Measurements from ENCODE around the gene GNB1L. TPM values are rescaled to one million over a fixed set of nuclear protein-coding genes. Genes with fewer than 3 reads are reported as not detected.

Gene GNB1L
- total and polyA plus RNA-seq, 9 of the 15 experiments (the other 6 are each of a cell fraction or from before 2014, with no cell fraction given) = 0.56 to 50.5 (median 10.2) TPM

DNA sequence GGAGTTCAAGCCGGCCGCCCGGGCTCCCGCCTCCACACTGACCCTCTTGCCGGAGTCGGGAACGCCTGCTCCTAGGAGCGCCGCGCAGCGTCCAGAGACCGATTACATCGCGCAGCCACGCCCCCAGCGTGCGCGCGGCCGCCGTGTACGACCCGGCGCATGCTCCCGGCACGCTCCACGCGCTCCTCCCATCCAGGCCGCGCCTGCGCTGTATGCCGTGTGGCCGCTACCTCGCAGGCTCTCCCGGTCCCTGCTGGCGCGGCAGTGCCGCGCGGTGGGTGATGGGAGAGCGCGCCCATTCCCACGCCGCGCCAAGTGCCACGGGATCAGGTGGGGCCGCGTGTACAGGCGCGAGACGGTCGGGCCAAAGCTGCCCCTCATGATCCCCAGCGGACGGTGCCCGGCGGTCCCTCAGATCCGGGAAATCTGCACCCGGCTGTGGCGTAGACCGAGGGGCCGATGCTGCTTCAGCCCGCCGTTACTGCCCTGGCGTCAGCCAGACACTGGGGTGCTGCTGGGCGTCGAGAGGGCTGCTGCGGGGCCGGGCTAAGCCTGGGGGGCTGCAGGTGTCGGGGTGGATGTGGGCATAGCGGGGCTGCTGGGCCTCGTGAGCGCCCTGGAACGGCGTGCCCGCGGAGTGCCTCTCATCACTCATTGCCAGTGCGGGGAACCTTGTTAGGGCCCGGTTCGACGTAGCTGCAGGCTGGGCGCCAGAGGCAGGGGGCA lies at the start of gene GNB1L, which contains the start of gene RTL10 (continued):
- TF ChIP-seq, protein P1, sequence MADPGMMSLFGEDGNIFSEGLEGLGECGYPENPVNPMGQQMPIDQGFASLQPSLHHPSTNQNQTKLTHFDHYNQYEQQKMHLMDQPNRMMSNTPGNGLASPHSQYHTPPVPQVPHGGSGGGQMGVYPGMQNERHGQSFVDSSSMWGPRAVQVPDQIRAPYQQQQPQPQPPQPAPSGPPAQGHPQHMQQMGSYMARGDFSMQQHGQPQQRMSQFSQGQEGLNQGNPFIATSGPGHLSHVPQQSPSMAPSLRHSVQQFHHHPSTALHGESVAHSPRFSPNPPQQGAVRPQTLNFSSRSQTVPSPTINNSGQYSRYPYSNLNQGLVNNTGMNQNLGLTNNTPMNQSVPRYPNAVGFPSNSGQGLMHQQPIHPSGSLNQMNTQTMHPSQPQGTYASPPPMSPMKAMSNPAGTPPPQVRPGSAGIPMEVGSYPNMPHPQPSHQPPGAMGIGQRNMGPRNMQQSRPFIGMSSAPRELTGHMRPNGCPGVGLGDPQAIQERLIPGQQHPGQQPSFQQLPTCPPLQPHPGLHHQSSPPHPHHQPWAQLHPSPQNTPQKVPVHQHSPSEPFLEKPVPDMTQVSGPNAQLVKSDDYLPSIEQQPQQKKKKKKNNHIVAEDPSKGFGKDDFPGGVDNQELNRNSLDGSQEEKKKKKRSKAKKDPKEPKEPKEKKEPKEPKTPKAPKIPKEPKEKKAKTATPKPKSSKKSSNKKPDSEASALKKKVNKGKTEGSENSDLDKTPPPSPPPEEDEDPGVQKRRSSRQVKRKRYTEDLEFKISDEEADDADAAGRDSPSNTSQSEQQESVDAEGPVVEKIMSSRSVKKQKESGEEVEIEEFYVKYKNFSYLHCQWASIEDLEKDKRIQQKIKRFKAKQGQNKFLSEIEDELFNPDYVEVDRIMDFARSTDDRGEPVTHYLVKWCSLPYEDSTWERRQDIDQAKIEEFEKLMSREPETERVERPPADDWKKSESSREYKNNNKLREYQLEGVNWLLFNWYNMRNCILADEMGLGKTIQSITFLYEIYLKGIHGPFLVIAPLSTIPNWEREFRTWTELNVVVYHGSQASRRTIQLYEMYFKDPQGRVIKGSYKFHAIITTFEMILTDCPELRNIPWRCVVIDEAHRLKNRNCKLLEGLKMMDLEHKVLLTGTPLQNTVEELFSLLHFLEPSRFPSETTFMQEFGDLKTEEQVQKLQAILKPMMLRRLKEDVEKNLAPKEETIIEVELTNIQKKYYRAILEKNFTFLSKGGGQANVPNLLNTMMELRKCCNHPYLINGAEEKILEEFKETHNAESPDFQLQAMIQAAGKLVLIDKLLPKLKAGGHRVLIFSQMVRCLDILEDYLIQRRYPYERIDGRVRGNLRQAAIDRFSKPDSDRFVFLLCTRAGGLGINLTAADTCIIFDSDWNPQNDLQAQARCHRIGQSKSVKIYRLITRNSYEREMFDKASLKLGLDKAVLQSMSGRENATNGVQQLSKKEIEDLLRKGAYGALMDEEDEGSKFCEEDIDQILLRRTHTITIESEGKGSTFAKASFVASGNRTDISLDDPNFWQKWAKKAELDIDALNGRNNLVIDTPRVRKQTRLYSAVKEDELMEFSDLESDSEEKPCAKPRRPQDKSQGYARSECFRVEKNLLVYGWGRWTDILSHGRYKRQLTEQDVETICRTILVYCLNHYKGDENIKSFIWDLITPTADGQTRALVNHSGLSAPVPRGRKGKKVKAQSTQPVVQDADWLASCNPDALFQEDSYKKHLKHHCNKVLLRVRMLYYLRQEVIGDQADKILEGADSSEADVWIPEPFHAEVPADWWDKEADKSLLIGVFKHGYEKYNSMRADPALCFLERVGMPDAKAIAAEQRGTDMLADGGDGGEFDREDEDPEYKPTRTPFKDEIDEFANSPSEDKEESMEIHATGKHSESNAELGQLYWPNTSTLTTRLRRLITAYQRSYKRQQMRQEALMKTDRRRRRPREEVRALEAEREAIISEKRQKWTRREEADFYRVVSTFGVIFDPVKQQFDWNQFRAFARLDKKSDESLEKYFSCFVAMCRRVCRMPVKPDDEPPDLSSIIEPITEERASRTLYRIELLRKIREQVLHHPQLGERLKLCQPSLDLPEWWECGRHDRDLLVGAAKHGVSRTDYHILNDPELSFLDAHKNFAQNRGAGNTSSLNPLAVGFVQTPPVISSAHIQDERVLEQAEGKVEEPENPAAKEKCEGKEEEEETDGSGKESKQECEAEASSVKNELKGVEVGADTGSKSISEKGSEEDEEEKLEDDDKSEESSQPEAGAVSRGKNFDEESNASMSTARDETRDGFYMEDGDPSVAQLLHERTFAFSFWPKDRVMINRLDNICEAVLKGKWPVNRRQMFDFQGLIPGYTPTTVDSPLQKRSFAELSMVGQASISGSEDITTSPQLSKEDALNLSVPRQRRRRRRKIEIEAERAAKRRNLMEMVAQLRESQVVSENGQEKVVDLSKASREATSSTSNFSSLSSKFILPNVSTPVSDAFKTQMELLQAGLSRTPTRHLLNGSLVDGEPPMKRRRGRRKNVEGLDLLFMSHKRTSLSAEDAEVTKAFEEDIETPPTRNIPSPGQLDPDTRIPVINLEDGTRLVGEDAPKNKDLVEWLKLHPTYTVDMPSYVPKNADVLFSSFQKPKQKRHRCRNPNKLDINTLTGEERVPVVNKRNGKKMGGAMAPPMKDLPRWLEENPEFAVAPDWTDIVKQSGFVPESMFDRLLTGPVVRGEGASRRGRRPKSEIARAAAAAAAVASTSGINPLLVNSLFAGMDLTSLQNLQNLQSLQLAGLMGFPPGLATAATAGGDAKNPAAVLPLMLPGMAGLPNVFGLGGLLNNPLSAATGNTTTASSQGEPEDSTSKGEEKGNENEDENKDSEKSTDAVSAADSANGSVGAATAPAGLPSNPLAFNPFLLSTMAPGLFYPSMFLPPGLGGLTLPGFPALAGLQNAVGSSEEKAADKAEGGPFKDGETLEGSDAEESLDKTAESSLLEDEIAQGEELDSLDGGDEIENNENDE (IDR thresholded peaks at IDR 0.05; ENCODE audit: low read depth, low read length) = peak; percentile 79
- TF ChIP-seq, protein P2, sequence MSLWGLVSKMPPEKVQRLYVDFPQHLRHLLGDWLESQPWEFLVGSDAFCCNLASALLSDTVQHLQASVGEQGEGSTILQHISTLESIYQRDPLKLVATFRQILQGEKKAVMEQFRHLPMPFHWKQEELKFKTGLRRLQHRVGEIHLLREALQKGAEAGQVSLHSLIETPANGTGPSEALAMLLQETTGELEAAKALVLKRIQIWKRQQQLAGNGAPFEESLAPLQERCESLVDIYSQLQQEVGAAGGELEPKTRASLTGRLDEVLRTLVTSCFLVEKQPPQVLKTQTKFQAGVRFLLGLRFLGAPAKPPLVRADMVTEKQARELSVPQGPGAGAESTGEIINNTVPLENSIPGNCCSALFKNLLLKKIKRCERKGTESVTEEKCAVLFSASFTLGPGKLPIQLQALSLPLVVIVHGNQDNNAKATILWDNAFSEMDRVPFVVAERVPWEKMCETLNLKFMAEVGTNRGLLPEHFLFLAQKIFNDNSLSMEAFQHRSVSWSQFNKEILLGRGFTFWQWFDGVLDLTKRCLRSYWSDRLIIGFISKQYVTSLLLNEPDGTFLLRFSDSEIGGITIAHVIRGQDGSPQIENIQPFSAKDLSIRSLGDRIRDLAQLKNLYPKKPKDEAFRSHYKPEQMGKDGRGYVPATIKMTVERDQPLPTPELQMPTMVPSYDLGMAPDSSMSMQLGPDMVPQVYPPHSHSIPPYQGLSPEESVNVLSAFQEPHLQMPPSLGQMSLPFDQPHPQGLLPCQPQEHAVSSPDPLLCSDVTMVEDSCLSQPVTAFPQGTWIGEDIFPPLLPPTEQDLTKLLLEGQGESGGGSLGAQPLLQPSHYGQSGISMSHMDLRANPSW (CRISPR knock-in tag; IDR thresholded peaks at IDR 0.05) = peak; percentile 100
- TF ChIP-seq PYGO2 (tag; IDR thresholded peaks at IDR 0.05) = no peak
- TF ChIP-seq GABPA (tag; conservative IDR thresholded peaks at IDR 0.05; ENCODE audit: low read depth) = no peak
- TF ChIP-seq, protein P3, sequence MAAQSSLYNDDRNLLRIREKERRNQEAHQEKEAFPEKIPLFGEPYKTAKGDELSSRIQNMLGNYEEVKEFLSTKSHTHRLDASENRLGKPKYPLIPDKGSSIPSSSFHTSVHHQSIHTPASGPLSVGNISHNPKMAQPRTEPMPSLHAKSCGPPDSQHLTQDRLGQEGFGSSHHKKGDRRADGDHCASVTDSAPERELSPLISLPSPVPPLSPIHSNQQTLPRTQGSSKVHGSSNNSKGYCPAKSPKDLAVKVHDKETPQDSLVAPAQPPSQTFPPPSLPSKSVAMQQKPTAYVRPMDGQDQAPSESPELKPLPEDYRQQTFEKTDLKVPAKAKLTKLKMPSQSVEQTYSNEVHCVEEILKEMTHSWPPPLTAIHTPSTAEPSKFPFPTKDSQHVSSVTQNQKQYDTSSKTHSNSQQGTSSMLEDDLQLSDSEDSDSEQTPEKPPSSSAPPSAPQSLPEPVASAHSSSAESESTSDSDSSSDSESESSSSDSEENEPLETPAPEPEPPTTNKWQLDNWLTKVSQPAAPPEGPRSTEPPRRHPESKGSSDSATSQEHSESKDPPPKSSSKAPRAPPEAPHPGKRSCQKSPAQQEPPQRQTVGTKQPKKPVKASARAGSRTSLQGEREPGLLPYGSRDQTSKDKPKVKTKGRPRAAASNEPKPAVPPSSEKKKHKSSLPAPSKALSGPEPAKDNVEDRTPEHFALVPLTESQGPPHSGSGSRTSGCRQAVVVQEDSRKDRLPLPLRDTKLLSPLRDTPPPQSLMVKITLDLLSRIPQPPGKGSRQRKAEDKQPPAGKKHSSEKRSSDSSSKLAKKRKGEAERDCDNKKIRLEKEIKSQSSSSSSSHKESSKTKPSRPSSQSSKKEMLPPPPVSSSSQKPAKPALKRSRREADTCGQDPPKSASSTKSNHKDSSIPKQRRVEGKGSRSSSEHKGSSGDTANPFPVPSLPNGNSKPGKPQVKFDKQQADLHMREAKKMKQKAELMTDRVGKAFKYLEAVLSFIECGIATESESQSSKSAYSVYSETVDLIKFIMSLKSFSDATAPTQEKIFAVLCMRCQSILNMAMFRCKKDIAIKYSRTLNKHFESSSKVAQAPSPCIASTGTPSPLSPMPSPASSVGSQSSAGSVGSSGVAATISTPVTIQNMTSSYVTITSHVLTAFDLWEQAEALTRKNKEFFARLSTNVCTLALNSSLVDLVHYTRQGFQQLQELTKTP (IDR thresholded peaks at IDR 0.05; ENCODE audit: low read depth in 1 of 2, partially characterized antibody in 2 of 2) = no peak
- TF ChIP-seq SP2 (IDR thresholded peaks at IDR 0.05; ENCODE audit: extremely low read depth, low read depth, low read length, poor library complexity, severe bottlenecking) = no peak
